ENCODE results near the gene MAP4K4.

MAP4K4 gene

GRCh38 chr2:101850991-101851390 is 153.5 kb downstream of the MAP4K4 start:
- Histone ChIP-seq H3K9ac (ENCODE audit: low read depth, low read length, poor library complexity, severe bottlenecking) (no peak overlapping the region), H3K9me2 (replicated peaks; ENCODE audit: low read depth, low read length) (no peaks in the 10 kb centered on the region), H4K20me1 (ENCODE audit: insufficient read depth, low read length, poor library complexity, severe bottlenecking) (no peaks in the 10 kb centered on the region), H3K36me3 (ENCODE audit: insufficient read depth, low read length) (peaks cover 54% of the 10 kb centered on the region; the same call in 1 of the 2 replicates), H3F3A (ENCODE audit: low read depth) (no peaks in the 10 kb centered on the region), H3K4me1 (ENCODE audit: insufficient read depth, low read length, poor library complexity, severe bottlenecking) (peaks cover 3% of the 10 kb centered on the region), H3K79me2 (ENCODE audit: insufficient read depth, low read length) (no peaks in the 10 kb centered on the region), H3K9me3 (ENCODE audit: insufficient read depth, low read depth, low read length) (no peaks in the 10 kb centered on the region), H3K4me3 (ENCODE audit: low read length, poor library complexity, severe bottlenecking) (no peak overlapping the region), H2AFZ (ENCODE audit: low read length) (no peak overlapping the region), H3K4me2 (ENCODE audit: low read depth, low read length, poor library complexity, severe bottlenecking) (no peak overlapping the region), H3K27me3 (ENCODE audit: insufficient read depth, low read length, poor library complexity, severe bottlenecking) (no peaks in the 10 kb centered on the region)
- TF ChIP-seq EZH2phosphoT487 (IDR thresholded peaks at IDR 0.05; ENCODE audit: borderline replicate concordance), result no peak
- no peak for TF ChIP-seq CTCF (conservative IDR thresholded peaks at IDR 0.05; ENCODE audit: low read length)

GRCh38 chr2:101852824-101853223 is 155.3 kb downstream of the MAP4K4 start:
- H3K4me3 ChIP-seq (ENCODE audit: low read length, poor library complexity, severe bottlenecking), result no peak overlapping the region
- no peak overlapping the region for H3K9ac ChIP-seq (ENCODE audit: low read depth, low read length, poor library complexity, severe bottlenecking)
- no peaks in the 10 kb centered on the region for H4K20me1 ChIP-seq (ENCODE audit: insufficient read depth, low read length, poor library complexity, severe bottlenecking)
- no peaks in the 10 kb centered on the region for H3K79me2 ChIP-seq (ENCODE audit: insufficient read depth, low read length)
- no peak overlapping the region for H2AFZ ChIP-seq (ENCODE audit: low read length)
- H3K9me2 ChIP-seq (replicated peaks; ENCODE audit: low read depth, low read length), result no peaks in the 10 kb centered on the region
- TF ChIP-seq CTCF (conservative IDR thresholded peaks at IDR 0.05; ENCODE audit: low read length), result no peak
- TF ChIP-seq EZH2phosphoT487 (IDR thresholded peaks at IDR 0.05; ENCODE audit: borderline replicate concordance), result no peak
- H3K4me1 ChIP-seq (ENCODE audit: insufficient read depth, low read length, poor library complexity, severe bottlenecking), result peaks cover 3% of the 10 kb centered on the region
- no peaks in the 10 kb centered on the region for H3F3A ChIP-seq (ENCODE audit: low read depth)
- H3K9me3 ChIP-seq (ENCODE audit: insufficient read depth, low read depth, low read length), result no peaks in the 10 kb centered on the region
- no peaks in the 10 kb centered on the region for H3K27me3 ChIP-seq (ENCODE audit: insufficient read depth, low read length, poor library complexity, severe bottlenecking)
- H3K36me3 ChIP-seq (ENCODE audit: insufficient read depth, low read length), result peaks cover 61% of the 10 kb centered on the region
- no peak overlapping the region for H3K4me2 ChIP-seq (ENCODE audit: low read depth, low read length, poor library complexity, severe bottlenecking)

- H3K79me2 ChIP-seq (ENCODE audit: insufficient read depth, low read length), result no peaks in the 10 kb centered on the region
- H4K20me1 ChIP-seq (ENCODE audit: insufficient read depth, low read length, poor library complexity, severe bottlenecking), result no peaks in the 10 kb centered on the region
- H3K36me3 ChIP-seq (ENCODE audit: insufficient read depth, low read length), result peaks cover 71% of the 10 kb centered on the region
Observed at GRCh38 chr2:101854877-101855276, 157.4 kb downstream of the MAP4K4 start.

More at GRCh38 chr2:101854877-101855276, 157.4 kb downstream of the MAP4K4 start:
- Histone ChIP-seq H3F3A (ENCODE audit: low read depth) (no peaks in the 10 kb centered on the region), H3K27me3 (ENCODE audit: insufficient read depth, low read length, poor library complexity, severe bottlenecking) (no peaks in the 10 kb centered on the region), H3K4me1 (ENCODE audit: insufficient read depth, low read length, poor library complexity, severe bottlenecking) (peaks cover 3% of the 10 kb centered on the region), H3K9me3 (ENCODE audit: insufficient read depth, low read depth, low read length) (no peaks in the 10 kb centered on the region), H3K4me2 (ENCODE audit: low read depth, low read length, poor library complexity, severe bottlenecking) (no peak overlapping the region), H3K9ac (ENCODE audit: low read depth, low read length, poor library complexity, severe bottlenecking) (no peak overlapping the region), H3K4me3 (ENCODE audit: low read length, poor library complexity, severe bottlenecking) (no peak overlapping the region), H2AFZ (ENCODE audit: low read length) (no peak overlapping the region), H3K9me2 (replicated peaks; ENCODE audit: low read depth, low read length) (no peaks in the 10 kb centered on the region)
- TF ChIP-seq CTCF (conservative IDR thresholded peaks at IDR 0.05; ENCODE audit: low read length) (no peak), EZH2phosphoT487 (IDR thresholded peaks at IDR 0.05; ENCODE audit: borderline replicate concordance) (no peak)
